ENCODE data around the gene RAB25.
A peak's percentile ranks its signal among the peaks of the same experiment; 100 is the strongest.

The RAB25 gene

DNA sequence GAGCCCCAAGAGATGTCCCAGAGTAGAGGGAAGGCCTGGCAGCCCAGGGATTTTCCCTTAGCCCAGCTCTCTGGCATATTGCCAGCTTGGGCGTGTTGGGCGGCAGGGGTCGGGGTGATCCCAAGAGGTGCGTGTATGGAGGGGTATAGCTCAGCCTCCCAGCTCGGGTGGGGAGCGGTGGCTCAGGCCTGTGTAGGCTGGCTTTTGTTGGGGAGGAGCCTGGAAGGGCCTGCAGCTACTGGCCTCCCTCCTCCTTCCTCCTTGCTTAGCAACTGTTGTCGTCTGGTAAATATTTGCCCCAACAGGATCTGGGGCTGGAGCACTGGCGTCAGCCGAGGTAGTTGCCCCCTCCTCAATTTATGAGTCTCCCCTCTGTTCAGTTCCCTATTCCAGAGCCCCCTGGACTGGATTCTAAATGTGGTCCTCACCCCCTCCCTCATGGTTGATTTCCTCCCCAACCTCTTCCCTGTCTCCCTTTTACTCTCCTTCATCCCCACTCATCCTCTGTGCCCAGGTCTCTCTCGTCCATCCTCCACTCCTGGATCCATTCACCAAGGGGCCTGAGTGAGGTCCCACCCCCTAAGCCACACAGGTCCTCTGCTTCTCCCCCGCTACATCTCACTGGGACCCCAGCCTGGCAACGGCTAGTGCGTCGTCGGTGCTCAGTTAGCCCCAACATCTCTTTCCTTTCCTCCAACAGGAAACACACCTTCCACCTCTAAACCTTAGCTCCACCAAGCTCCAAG lies 43.3 kb downstream of the RAB25 start:
- peak overlapping the region; percentile 92 to 99 for H2BK12ac ChIP-seq (ENCODE audit: low read length in 2 of 2)
- no peaks in the 10 kb centered on the region for H3K9me3 ChIP-seq (ENCODE audit: control insufficient read depth, low read length)
- no peak overlapping the region for H2AFZ ChIP-seq (ENCODE audit: low read depth, low read length)
- H4K91ac ChIP-seq (ENCODE audit: low read length): peak overlapping the region; percentile 81
- H4K8ac ChIP-seq (ENCODE audit: low read length): peak overlapping the region; percentile 93
- no peaks in the 10 kb centered on the region for H3K27me3 ChIP-seq (ENCODE audit: control insufficient read depth in 1 of 2, insufficient read depth in 1 of 2, low read length in 2 of 2)
- peaks cover 45% of the 10 kb centered on the region for H3K4me1 ChIP-seq (ENCODE audit: control insufficient read depth, insufficient read depth, low read depth, low read length)
- H3K4me2 ChIP-seq (ENCODE audit: low read length, poor library complexity, severe bottlenecking): no peak overlapping the region
- no peak overlapping the region for H3K27ac ChIP-seq (ENCODE audit: low read length, poor library complexity, severe bottlenecking)
- peak overlapping the region in 1 of 2 experiments; percentile 74 for H3K4me3 ChIP-seq (ENCODE audit: insufficient read depth in 1 of 2, low read depth in 1 of 2, low read length in 2 of 2)
- peaks cover 17% of the 10 kb centered on the region for H3K79me1 ChIP-seq (replicated peaks; ENCODE audit: low read length, poor library complexity, severe bottlenecking)
- H2BK5ac ChIP-seq (ENCODE audit: low read depth, low read length, poor library complexity, severe bottlenecking): no peak overlapping the region
- H3K23ac ChIP-seq (ENCODE audit: low read length in 2 of 2): peak overlapping the region in 1 of 2 experiments; percentile 76
- peak overlapping the region; percentile 33 for H2AK5ac ChIP-seq (ENCODE audit: low read length, severe bottlenecking)
- H3K4ac ChIP-seq (ENCODE audit: low read depth in 1 of 2, low read length in 2 of 2): peak overlapping the region; percentile 75 to 95
- 33% methylated on average over 12 of the region's 15 CpGs for WGBS
- no peaks in the 10 kb centered on the region for H3K36me3 ChIP-seq (ENCODE audit: control insufficient read depth in 1 of 2, insufficient read depth in 2 of 2, low read depth in 1 of 2, low read length in 2 of 2)
- DNase-seq: peak; percentile 98
- H3K14ac ChIP-seq (ENCODE audit: low read length in 2 of 2): peak overlapping the region in 1 of 2 experiments; percentile 19
- H3K18ac ChIP-seq (ENCODE audit: low read depth in 1 of 2, low read length in 2 of 2): peak overlapping the region; percentile 85 to 94
- peak overlapping the region; percentile 77 for H2BK120ac ChIP-seq (ENCODE audit: low read depth, low read length)
- peak overlapping the region; percentile 82 for H2BK15ac ChIP-seq (ENCODE audit: low read depth, poor library complexity, severe bottlenecking)
- H3K9ac ChIP-seq (ENCODE audit: low read length): peak overlapping the region; percentile 99

- 48% methylated on average over 8 of the region's 11 CpGs for WGBS
- Histone ChIP-seq H3K79me1 (replicated peaks; ENCODE audit: low read length, poor library complexity, severe bottlenecking) (peaks cover 17% of the 10 kb centered on the region), H2BK120ac (ENCODE audit: low read depth, low read length) (peak overlapping the region; percentile 69), H2BK15ac (ENCODE audit: low read depth, poor library complexity, severe bottlenecking) (peak overlapping the region; percentile 55), H3K14ac (ENCODE audit: low read length in 2 of 2) (peak overlapping the region in 1 of 2 experiments; percentile 78), H3K27ac (ENCODE audit: low read length, poor library complexity, severe bottlenecking) (peak overlapping the region; percentile 93), H4K91ac (ENCODE audit: low read length) (peak overlapping the region; percentile 30), H3K9ac (ENCODE audit: low read length) (peak overlapping the region; percentile 99), H3K4me2 (ENCODE audit: low read length, poor library complexity, severe bottlenecking) (peak overlapping the region; percentile 61), H3K4me3 (ENCODE audit: insufficient read depth in 1 of 2, low read depth in 1 of 2, low read length in 2 of 2) (peak overlapping the region in 1 of 2 experiments; percentile 74), H3K23ac (ENCODE audit: low read length in 2 of 2) (peak overlapping the region in 1 of 2 experiments; percentile 66), H3K18ac (ENCODE audit: low read depth in 1 of 2, low read length in 2 of 2) (peak overlapping the region; percentile 69 to 85), H2AFZ (ENCODE audit: low read depth, low read length) (no peak overlapping the region), H3K4me1 (ENCODE audit: control insufficient read depth, insufficient read depth, low read depth, low read length) (peaks cover 45% of the 10 kb centered on the region), H4K8ac (ENCODE audit: low read length) (peak overlapping the region; percentile 9), H3K27me3 (ENCODE audit: control insufficient read depth in 1 of 2, insufficient read depth in 1 of 2, low read length in 2 of 2) (no peaks in the 10 kb centered on the region), H2AK5ac (ENCODE audit: low read length, severe bottlenecking) (peak overlapping the region; percentile 2), H3K36me3 (ENCODE audit: control insufficient read depth in 1 of 2, insufficient read depth in 2 of 2, low read depth in 1 of 2, low read length in 2 of 2) (no peaks in the 10 kb centered on the region), H2BK12ac (ENCODE audit: low read length in 2 of 2) (peak overlapping the region; percentile 51 to 92), H2BK5ac (ENCODE audit: low read depth, low read length, poor library complexity, severe bottlenecking) (peak overlapping the region; percentile 63), H3K9me3 (ENCODE audit: control insufficient read depth, low read length) (no peaks in the 10 kb centered on the region), H3K4ac (ENCODE audit: low read depth in 1 of 2, low read length in 2 of 2) (peak overlapping the region; percentile 55 to 95)
- peak; percentile 92 for DNase-seq
Observed at GRCh38 chr1:156104861-156105832, 44.2 kb downstream of the RAB25 start.

DNA sequence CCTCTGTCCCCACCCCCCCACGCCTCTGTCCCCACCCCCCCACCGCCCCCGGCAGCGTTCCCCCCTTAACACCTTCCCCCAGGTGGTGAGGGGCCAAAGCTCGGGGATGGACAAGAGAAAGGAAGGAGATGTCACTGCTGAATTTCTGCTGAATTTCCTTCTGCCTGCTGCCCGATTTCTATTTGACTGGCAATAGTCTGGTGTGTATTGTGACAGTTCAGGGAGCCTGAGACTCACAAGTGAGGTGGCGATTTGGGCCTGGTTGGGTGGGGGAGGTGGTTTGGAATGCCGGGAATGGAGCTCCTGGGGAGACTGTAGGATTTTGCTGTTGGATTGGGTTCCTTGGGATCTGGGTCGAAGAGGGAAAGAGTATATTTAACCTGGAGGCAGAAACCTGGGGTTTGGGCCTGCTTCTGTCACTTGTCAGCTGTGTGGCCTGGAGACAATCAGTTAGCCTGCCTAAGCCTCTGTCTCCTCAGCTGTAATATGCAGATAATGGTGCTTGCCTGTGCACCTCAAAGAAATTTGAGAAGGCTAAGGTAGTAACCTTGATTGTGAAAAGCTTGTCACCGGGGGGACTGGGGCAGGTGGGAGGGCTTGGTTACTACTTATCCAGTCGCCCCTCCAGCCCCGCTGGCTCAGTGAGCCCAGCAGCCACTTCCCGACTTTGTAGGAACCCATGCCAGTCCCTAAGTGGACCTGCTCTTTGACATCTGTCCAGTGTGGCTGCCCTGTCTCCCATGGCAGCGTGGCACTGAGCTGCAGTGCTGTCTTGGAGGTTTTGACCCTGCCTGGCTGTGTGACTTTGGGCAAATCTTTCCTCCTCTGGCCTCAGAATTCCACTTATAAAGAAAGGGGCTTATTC lies 45.9 kb downstream of the RAB25 start:
- Histone ChIP-seq H3K9ac (ENCODE audit: low read length) (peak overlapping the region; percentile 92), H2BK5ac (ENCODE audit: low read depth, low read length, poor library complexity, severe bottlenecking) (no peak overlapping the region), H3K4me2 (ENCODE audit: low read length, poor library complexity, severe bottlenecking) (peak overlapping the region; percentile 6), H2BK120ac (ENCODE audit: low read depth, low read length) (peak overlapping the region; percentile 94), H2AK5ac (ENCODE audit: low read length, severe bottlenecking) (peak overlapping the region; percentile 81), H3K27ac (ENCODE audit: low read length, poor library complexity, severe bottlenecking) (peak overlapping the region; percentile 33), H3K23ac (ENCODE audit: low read length in 2 of 2) (peak overlapping the region in 1 of 2 experiments; percentile 75), H2AFZ (ENCODE audit: low read depth, low read length) (peak overlapping the region; percentile 18), H2BK12ac (ENCODE audit: low read length in 2 of 2) (peak overlapping the region; percentile 96 to 98), H4K8ac (ENCODE audit: low read length) (peak overlapping the region; percentile 71), H4K91ac (ENCODE audit: low read length) (peak overlapping the region; percentile 95), H3K9me3 (ENCODE audit: control insufficient read depth, low read length) (no peaks in the 10 kb centered on the region), H2BK15ac (ENCODE audit: low read depth, poor library complexity, severe bottlenecking) (peak overlapping the region; percentile 54), H3K4ac (ENCODE audit: low read depth in 1 of 2, low read length in 2 of 2) (peak overlapping the region; percentile 27 to 77), H3K36me3 (ENCODE audit: control insufficient read depth in 1 of 2, insufficient read depth in 2 of 2, low read depth in 1 of 2, low read length in 2 of 2) (no peaks in the 10 kb centered on the region), H3K14ac (ENCODE audit: low read length in 2 of 2) (no peak overlapping the region), H3K4me1 (ENCODE audit: control insufficient read depth, insufficient read depth, low read depth, low read length) (peaks cover 46% of the 10 kb centered on the region), H3K27me3 (ENCODE audit: control insufficient read depth in 1 of 2, insufficient read depth in 1 of 2, low read length in 2 of 2) (no peaks in the 10 kb centered on the region), H3K18ac (ENCODE audit: low read depth in 1 of 2, low read length in 2 of 2) (peak overlapping the region; percentile 61 to 73), H3K79me1 (replicated peaks; ENCODE audit: low read length, poor library complexity, severe bottlenecking) (peaks cover 19% of the 10 kb centered on the region), H3K4me3 (ENCODE audit: insufficient read depth in 1 of 2, low read depth in 1 of 2, low read length in 2 of 2) (peak overlapping the region in 1 of 2 experiments; percentile 40)
- peak; percentile 81 for DNase-seq
- 27% methylated on average over 10 of the region's 14 CpGs for WGBS

Data from mesenchymal stem cell (in vitro differentiated cells and primary cell).